GM18498 (cell line): ENCODE data around the gene VENTX.
A peak's percentile ranks its signal among the peaks of the same experiment; 100 is the strongest.
"Not testable (repeated sequence)": the region's sequence is repeated elsewhere in the genome, so short reads cannot be mapped to it uniquely, and the experiment has no call there.

Experiments
- ATAC-seq: cut with Tn5 transposase; IDR thresholded peaks from one replicate; pipeline ENCODE4 v1.9.1; 2021; ENCODE audit warnings: mild to moderate bottlenecking, moderate library complexity; ENCODE audit not compliant: unreplicated experiment

VENTX gene

GRCh38 chr10:133253361-133253955 lies 15.8 kb downstream of the VENTX start:
- no peak for ATAC-seq

GRCh38 chr10:133254421-133255120 lies 16.9 kb downstream of the VENTX start:
- no peak for ATAC-seq

- no peak for ATAC-seq
Observed at GRCh38 chr10:133255323-133255722, 17.7 kb downstream of the VENTX start.

GRCh38 chr10:133257489-133258065 lies 19.9 kb downstream of the VENTX start:
- no peak for ATAC-seq

- no peak for ATAC-seq
Observed at GRCh38 chr10:133258066-133258817, 20.6 kb downstream of the VENTX start.

GRCh38 chr10:133258818-133259601 lies 21.4 kb downstream of the VENTX start:
- ATAC-seq = no peak

GRCh38 chr10:133259602-133259989 lies 21.9 kb downstream of the VENTX start:
- no peak for ATAC-seq

- ATAC-seq = peak; percentile 51
Observed at GRCh38 chr10:133260895-133261725, 23.5 kb downstream of the VENTX start.

- ATAC-seq = peak; percentile 69
Observed at GRCh38 chr10:133261726-133262325, 24.2 kb downstream of the VENTX start.

GRCh38 chr10:133262696-133263095 lies 25.0 kb downstream of the VENTX start:
- no peak for ATAC-seq

GRCh38 chr10:133263674-133264073 lies 26.0 kb downstream of the VENTX start:
- ATAC-seq = no peak

GRCh38 chr10:133264461-133264860 lies 26.8 kb downstream of the VENTX start:
- ATAC-seq = no peak

GRCh38 chr10:133265052-133265451 lies 27.4 kb downstream of the VENTX start:
- ATAC-seq = not testable (repeated sequence)

- no peak for ATAC-seq
Observed at GRCh38 chr10:133266056-133266795, 28.6 kb downstream of the VENTX start.

- ATAC-seq = no peak
Observed at GRCh38 chr10:133267293-133267692, 29.6 kb downstream of the VENTX start.

GRCh38 chr10:133267829-133268228 lies 30.2 kb downstream of the VENTX start:
- ATAC-seq = no peak

GRCh38 chr10:133268532-133268931 lies 30.9 kb downstream of the VENTX start:
- ATAC-seq = no peak

GRCh38 chr10:133269367-133269766 lies 31.7 kb downstream of the VENTX start:
- ATAC-seq = no peak

- ATAC-seq = no peak
Observed at GRCh38 chr10:133270204-133270603, 32.5 kb downstream of the VENTX start.
